ENCODE results near the gene BCL2A1.
"Not testable (repeated sequence)": the region's sequence is repeated elsewhere in the genome, so short reads cannot be mapped to it uniquely, and the experiment has no call there.

The BCL2A1 gene

DNA sequence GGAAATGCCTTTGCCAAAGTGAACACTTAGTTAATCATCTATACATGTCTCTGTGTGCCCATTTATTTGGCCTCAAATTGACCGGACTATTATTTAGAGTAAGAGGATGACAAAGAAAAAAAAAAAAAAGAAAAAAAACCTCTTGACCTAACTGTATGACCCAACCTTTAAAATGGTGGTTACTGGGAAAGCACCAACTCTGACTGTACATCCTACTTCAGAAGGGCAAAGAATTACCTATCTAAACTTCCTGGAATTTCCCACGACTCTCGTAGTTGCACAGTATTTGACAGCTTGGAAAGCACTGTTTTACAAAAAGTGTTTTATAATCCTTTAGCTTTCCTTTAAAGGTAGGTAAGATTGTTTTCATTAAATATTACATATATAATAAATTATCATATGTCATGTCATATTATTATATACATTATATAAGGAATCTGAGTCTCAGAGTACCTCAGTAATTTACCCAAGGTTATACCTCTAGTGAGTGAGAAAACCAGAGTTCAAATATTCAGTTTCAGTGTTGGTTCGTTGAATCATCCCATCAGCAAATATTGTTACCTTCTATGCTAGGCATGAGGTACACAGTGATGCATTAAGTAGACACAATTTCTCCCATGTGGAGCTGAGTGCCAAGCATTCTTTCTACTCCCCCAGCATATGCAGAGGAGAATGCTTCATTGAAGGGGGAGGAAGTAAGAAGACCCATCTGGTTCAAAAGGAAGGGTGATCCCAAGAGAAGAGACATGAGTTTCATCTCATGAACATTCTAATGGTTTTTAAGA lies 5.0 kb downstream of the BCL2A1 start:
- H2AFZ ChIP-seq (ENCODE audit: low read length) = no peak overlapping the region
- H3K4me1 ChIP-seq (ENCODE audit: control insufficient read depth in 2 of 2, insufficient read depth in 1 of 2, low read depth in 1 of 2, low read length in 2 of 2) = no peaks in the 10 kb centered on the region
- no peak overlapping the region for H2BK5ac ChIP-seq (ENCODE audit: low read length)
- no CpG with 5 or more reads among the region's 4 CpGs for WGBS, 2 donors (ENCODE audit: extremely low coverage in 2 of 2, insufficient read length in 2 of 2, insufficient replicate concordance in 1 of 2)
- H3K27me3 ChIP-seq (ENCODE audit: control insufficient read depth in 3 of 3, insufficient read depth in 3 of 3, low read depth in 1 of 3, low read length in 3 of 3) = no peaks in the 10 kb centered on the region
- H3K23ac ChIP-seq (ENCODE audit: low read depth, low read length, poor library complexity) = no peak overlapping the region
- no peak overlapping the region for H3K4ac ChIP-seq (ENCODE audit: low read length)
- H2AK5ac ChIP-seq (ENCODE audit: low read depth, low read length) = no peak overlapping the region
- H3K4me3 ChIP-seq (ENCODE audit: low read length in 2 of 2) = no peak overlapping the region
- no peak overlapping the region for H2BK15ac ChIP-seq (ENCODE audit: low read length)
- no peak overlapping the region for H4K91ac ChIP-seq (ENCODE audit: low read depth, low read length, poor library complexity)
- no peak for DNase-seq (ENCODE audit: low spot score)
- H3K27ac ChIP-seq (replicated peaks; ENCODE audit: low read length) = no peak overlapping the region
- no peak overlapping the region for H2BK120ac ChIP-seq (ENCODE audit: low read depth, low read length)
- H3K9ac ChIP-seq (ENCODE audit: low read depth, low read length, poor library complexity) = no peak overlapping the region
- no peak overlapping the region for H3K14ac ChIP-seq (ENCODE audit: low read length)
- no peaks in the 10 kb centered on the region for H3K79me1 ChIP-seq (ENCODE audit: low read depth, low read length)
- no peaks in the 10 kb centered on the region for H3K36me3 ChIP-seq (replicated peaks in 1 of 2; ENCODE audit: control insufficient read depth in 2 of 2, insufficient read depth in 2 of 2, low read length in 2 of 2)
- no peak overlapping the region for H3K4me2 ChIP-seq (ENCODE audit: insufficient read depth, low read length, poor library complexity, severe bottlenecking)
- no peaks in the 10 kb centered on the region for H3K9me3 ChIP-seq (replicated peaks in 1 of 2; ENCODE audit: control insufficient read depth in 2 of 2, insufficient read depth in 1 of 2, low read depth in 1 of 2, low read length in 2 of 2)
- H2BK12ac ChIP-seq (ENCODE audit: low read length) = no peak overlapping the region
- no peak overlapping the region for H3K18ac ChIP-seq (ENCODE audit: low read length)
- no peak overlapping the region for H4K8ac ChIP-seq (ENCODE audit: low read depth, low read length)

DNA sequence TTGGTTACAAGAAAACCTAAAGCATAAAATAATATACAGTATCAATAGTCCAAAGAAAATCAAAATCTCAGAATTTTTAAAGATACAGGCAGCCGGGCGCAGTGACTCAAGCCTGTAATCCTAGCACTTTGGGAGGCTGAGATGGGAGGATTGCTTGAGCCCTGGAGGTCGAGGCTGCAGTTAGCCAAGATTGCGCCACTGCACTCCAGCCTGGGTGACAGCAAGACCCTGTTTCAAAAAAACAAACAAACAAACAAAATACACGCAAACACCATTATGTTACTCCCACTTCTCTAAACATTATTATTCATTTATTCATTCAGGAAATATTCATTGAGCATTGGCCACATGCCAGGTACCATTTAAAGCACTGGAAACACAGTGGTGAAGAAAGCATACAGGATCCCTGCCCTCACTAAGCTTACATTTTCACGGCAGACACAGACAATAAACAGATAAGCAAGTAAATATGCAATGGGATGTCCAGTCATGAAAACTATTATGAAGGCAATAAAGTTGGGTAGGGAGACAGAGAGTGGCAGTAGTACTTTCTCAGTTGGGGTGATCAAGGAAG lies 6.7 kb downstream of the BCL2A1 start:
- H3K4me1 ChIP-seq (ENCODE audit: control insufficient read depth in 2 of 2, insufficient read depth in 1 of 2, low read depth in 1 of 2, low read length in 2 of 2) = peaks cover 0 to 2% of the 10 kb centered on the region in 2 donors
- H4K8ac ChIP-seq (ENCODE audit: low read depth, low read length) = no peak overlapping the region
- H3K27ac ChIP-seq (replicated peaks; ENCODE audit: low read length) = no peak overlapping the region

DNA sequence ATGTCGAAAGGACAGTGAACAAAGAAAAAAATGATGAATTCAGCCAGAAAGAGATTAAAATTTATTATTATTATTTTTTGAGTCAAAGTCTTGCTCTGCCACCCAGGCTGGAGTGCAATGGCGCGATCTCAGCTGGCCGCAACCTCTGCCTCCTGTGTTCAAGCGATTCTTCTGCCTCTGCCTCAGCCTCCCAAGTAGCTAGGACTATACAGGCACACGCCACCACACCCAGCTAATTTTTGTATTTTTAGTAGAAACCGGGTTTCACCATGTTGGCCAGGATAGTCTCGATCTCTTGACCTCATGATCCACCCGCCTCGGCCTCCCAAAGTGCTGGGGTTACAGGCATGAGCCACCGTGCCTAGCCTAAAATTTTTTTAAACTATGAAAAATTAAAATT lies 8.1 kb downstream of the BCL2A1 start:
- H3K4me1 ChIP-seq (ENCODE audit: control insufficient read depth in 2 of 2, insufficient read depth in 1 of 2, low read depth in 1 of 2, low read length in 2 of 2); H2BK120ac ChIP-seq (ENCODE audit: low read depth, low read length); H3K9ac ChIP-seq (ENCODE audit: low read depth, low read length, poor library complexity); H3K14ac ChIP-seq (ENCODE audit: low read length); H2AK5ac ChIP-seq (ENCODE audit: low read depth, low read length); H3K9me3 ChIP-seq (replicated peaks in 1 of 2; ENCODE audit: control insufficient read depth in 2 of 2, insufficient read depth in 1 of 2, low read depth in 1 of 2, low read length in 2 of 2); H2AFZ ChIP-seq (ENCODE audit: low read length); H2BK15ac ChIP-seq (ENCODE audit: low read length); H4K91ac ChIP-seq (ENCODE audit: low read depth, low read length, poor library complexity); H3K23ac ChIP-seq (ENCODE audit: low read depth, low read length, poor library complexity); H2BK12ac ChIP-seq (ENCODE audit: low read length); H3K4ac ChIP-seq (ENCODE audit: low read length); H3K79me1 ChIP-seq (ENCODE audit: low read depth, low read length); H3K18ac ChIP-seq (ENCODE audit: low read length); DNase-seq (ENCODE audit: low spot score); H4K8ac ChIP-seq (ENCODE audit: low read depth, low read length); H3K36me3 ChIP-seq (replicated peaks in 1 of 2; ENCODE audit: control insufficient read depth in 2 of 2, insufficient read depth in 2 of 2, low read length in 2 of 2); H3K27ac ChIP-seq (replicated peaks; ENCODE audit: low read length); H3K27me3 ChIP-seq (ENCODE audit: control insufficient read depth in 3 of 3, insufficient read depth in 3 of 3, low read depth in 1 of 3, low read length in 3 of 3); H3K4me3 ChIP-seq (ENCODE audit: low read length in 2 of 2); H2BK5ac ChIP-seq (ENCODE audit: low read length); H3K4me2 ChIP-seq (ENCODE audit: insufficient read depth, low read length, poor library complexity, severe bottlenecking): not testable (repeated sequence)
- no CpG with 5 or more reads among the region's 11 CpGs for WGBS, 2 donors (ENCODE audit: extremely low coverage in 2 of 2, insufficient read length in 2 of 2, insufficient replicate concordance in 1 of 2)

More for the DNA sequence above, 6.7 kb downstream of the BCL2A1 start:
- Histone ChIP-seq H3K9me3 (replicated peaks in 1 of 2; ENCODE audit: control insufficient read depth in 2 of 2, insufficient read depth in 1 of 2, low read depth in 1 of 2, low read length in 2 of 2) (no peaks in the 10 kb centered on the region), H2BK120ac (ENCODE audit: low read depth, low read length) (no peak overlapping the region), H3K4me3 (ENCODE audit: low read length in 2 of 2) (no peak overlapping the region), H2BK12ac (ENCODE audit: low read length) (no peak overlapping the region), H3K18ac (ENCODE audit: low read length) (no peak overlapping the region), H3K14ac (ENCODE audit: low read length) (no peak overlapping the region), H3K4me2 (ENCODE audit: insufficient read depth, low read length, poor library complexity, severe bottlenecking) (no peak overlapping the region), H2AFZ (ENCODE audit: low read length) (no peak overlapping the region), H3K9ac (ENCODE audit: low read depth, low read length, poor library complexity) (no peak overlapping the region), H2BK15ac (ENCODE audit: low read length) (no peak overlapping the region), H2AK5ac (ENCODE audit: low read depth, low read length) (no peak overlapping the region), H4K91ac (ENCODE audit: low read depth, low read length, poor library complexity) (no peak overlapping the region), H3K27me3 (ENCODE audit: control insufficient read depth in 3 of 3, insufficient read depth in 3 of 3, low read depth in 1 of 3, low read length in 3 of 3) (no peaks in the 10 kb centered on the region), H3K79me1 (ENCODE audit: low read depth, low read length) (no peaks in the 10 kb centered on the region), H2BK5ac (ENCODE audit: low read length) (no peak overlapping the region), H3K36me3 (replicated peaks in 1 of 2; ENCODE audit: control insufficient read depth in 2 of 2, insufficient read depth in 2 of 2, low read length in 2 of 2) (no peaks in the 10 kb centered on the region), H3K4ac (ENCODE audit: low read length) (no peak overlapping the region), H3K23ac (ENCODE audit: low read depth, low read length, poor library complexity) (no peak overlapping the region)
- DNase-seq (ENCODE audit: low spot score) = no peak
- WGBS, 2 donors (ENCODE audit: extremely low coverage in 2 of 2, insufficient read length in 2 of 2, insufficient replicate concordance in 1 of 2) = 100% methylated on average over 1 of the region's 6 CpGs; no CpG with 5 or more reads in 1 of the 2 donors

DNA sequence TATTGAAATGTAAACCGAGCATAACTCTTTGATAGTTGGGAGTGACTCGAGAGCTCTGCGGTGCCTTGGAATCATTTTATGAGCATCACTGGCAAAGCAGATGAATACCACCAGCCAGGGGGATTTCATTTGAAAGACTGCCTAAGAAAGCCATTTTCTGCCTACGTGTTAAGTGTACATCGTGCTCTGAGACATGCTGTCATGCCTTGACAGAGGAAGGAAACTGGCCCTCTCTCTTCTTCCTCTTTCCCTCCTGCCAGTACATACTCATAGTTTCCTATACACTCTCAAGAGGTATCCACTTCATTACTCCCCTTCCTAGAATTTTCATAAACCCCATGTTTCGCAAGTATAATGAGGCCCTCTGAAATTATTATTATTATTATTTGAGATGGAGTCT lies 8.8 kb downstream of the BCL2A1 start:
- no peak overlapping the region for H3K18ac ChIP-seq (ENCODE audit: low read length)
- H3K4ac ChIP-seq (ENCODE audit: low read length) = no peak overlapping the region
- no peak overlapping the region for H2AFZ ChIP-seq (ENCODE audit: low read length)
- no peak overlapping the region for H3K9ac ChIP-seq (ENCODE audit: low read depth, low read length, poor library complexity)
- H3K4me1 ChIP-seq (ENCODE audit: control insufficient read depth in 2 of 2, insufficient read depth in 1 of 2, low read depth in 1 of 2, low read length in 2 of 2) = peaks cover 0 to 2% of the 10 kb centered on the region in 2 donors
- no peak overlapping the region for H4K8ac ChIP-seq (ENCODE audit: low read depth, low read length)
- H2BK120ac ChIP-seq (ENCODE audit: low read depth, low read length) = no peak overlapping the region
- H2BK12ac ChIP-seq (ENCODE audit: low read length) = no peak overlapping the region
- no peak overlapping the region for H3K27ac ChIP-seq (replicated peaks; ENCODE audit: low read length)
- H4K91ac ChIP-seq (ENCODE audit: low read depth, low read length, poor library complexity) = no peak overlapping the region
- H2BK15ac ChIP-seq (ENCODE audit: low read length) = no peak overlapping the region
- DNase-seq (ENCODE audit: low spot score) = no peak
- H2AK5ac ChIP-seq (ENCODE audit: low read depth, low read length) = no peak overlapping the region
- no peak overlapping the region for H3K4me2 ChIP-seq (ENCODE audit: insufficient read depth, low read length, poor library complexity, severe bottlenecking)
- H3K14ac ChIP-seq (ENCODE audit: low read length) = no peak overlapping the region
- H3K27me3 ChIP-seq (ENCODE audit: control insufficient read depth in 3 of 3, insufficient read depth in 3 of 3, low read depth in 1 of 3, low read length in 3 of 3) = no peaks in the 10 kb centered on the region
- H3K9me3 ChIP-seq (replicated peaks in 1 of 2; ENCODE audit: control insufficient read depth in 2 of 2, insufficient read depth in 1 of 2, low read depth in 1 of 2, low read length in 2 of 2) = no peaks in the 10 kb centered on the region
- no peak overlapping the region for H3K4me3 ChIP-seq (ENCODE audit: low read length in 2 of 2)
- no CpG with 5 or more reads among the region's 6 CpGs for WGBS, 2 donors (ENCODE audit: extremely low coverage in 2 of 2, insufficient read length in 2 of 2, insufficient replicate concordance in 1 of 2)
- H3K23ac ChIP-seq (ENCODE audit: low read depth, low read length, poor library complexity) = no peak overlapping the region
- H3K79me1 ChIP-seq (ENCODE audit: low read depth, low read length) = no peaks in the 10 kb centered on the region
- no peak overlapping the region for H2BK5ac ChIP-seq (ENCODE audit: low read length)
- no peaks in the 10 kb centered on the region for H3K36me3 ChIP-seq (replicated peaks in 1 of 2; ENCODE audit: control insufficient read depth in 2 of 2, insufficient read depth in 2 of 2, low read length in 2 of 2)

Data from neuronal stem cell (in vitro differentiated cells).